Amygdala (tissue), 56 donors: ENCODE data around the gene PSMC3.

Experiments used
- DNase-seq, 56 donors: peaks; one replicate each; lab custom pipeline; 2025; lab: John Stamatoyannopoulos, UW

The PSMC3 gene

GRCh38 chr11:47398551-47398950, 27.7 kb downstream of the PSMC3 start:
- DNase-seq, result no peak

- DNase-seq, result no peak
These were observed 28.2 kb downstream of the PSMC3 start for GRCh38 chr11:47398011-47398410.

- no peak for DNase-seq
These were observed 30.3 kb downstream of the PSMC3 start for GRCh38 chr11:47396049-47396320.

GRCh38 chr11:47395223-47396048, 30.8 kb downstream of the PSMC3 start:
- no peak for DNase-seq

- peak in 8 of 56 donors; percentile 20 to 46 (median 32) for DNase-seq
These were observed 31.7 kb downstream of the PSMC3 start for GRCh38 chr11:47394322-47395222.

- no peak for DNase-seq
These were observed 32.3 kb downstream of the PSMC3 start for GRCh38 chr11:47394050-47394321.

GRCh38 chr11:47393163-47394049, 32.8 kb downstream of the PSMC3 start:
- DNase-seq, result peak in 4 of 56 donors; percentile 32 to 58 (median 42)

- DNase-seq, result peak in 1 of 56 donors; percentile 44
These were observed 33.6 kb downstream of the PSMC3 start for GRCh38 chr11:47392546-47393162.

- DNase-seq, result no peak
These were observed 34.4 kb downstream of the PSMC3 start for GRCh38 chr11:47391711-47392432.

GRCh38 chr11:47391077-47391583, 35.1 kb downstream of the PSMC3 start:
- peak in 2 of 56 donors; percentile 28 to 30 for DNase-seq

- no peak for DNase-seq
These were observed 35.8 kb downstream of the PSMC3 start for GRCh38 chr11:47390422-47390760.

GRCh38 chr11:47389577-47390421, 36.4 kb downstream of the PSMC3 start:
- DNase-seq, result no peak

GRCh38 chr11:47388697-47389576, 37.3 kb downstream of the PSMC3 start:
- no peak for DNase-seq

- DNase-seq, result no peak
These were observed 38.1 kb downstream of the PSMC3 start for GRCh38 chr11:47387944-47388696.

- DNase-seq, result no peak
These were observed 41.7 kb downstream of the PSMC3 start for GRCh38 chr11:47384498-47384897.

GRCh38 chr11:47383071-47383470, 43.2 kb downstream of the PSMC3 start:
- no peak for DNase-seq

- DNase-seq, result no peak
These were observed 46.2 kb downstream of the PSMC3 start for GRCh38 chr11:47380078-47380477.
